Neural cell (in vitro differentiated cells): ENCODE data around the gene DCHS2. TPM values are rescaled to one million over a fixed set of nuclear protein-coding genes. Genes with fewer than 3 reads are reported as not detected.

ENCODE experiments used
- H2AFZ ChIP-seq: fragments of 200-600, 300-800 bp; sonication (generic), shearing (Covaris generic); 2 replicates; pipeline ENCODE4 v1.6.0; 2014; ENCODE audit warnings: low read depth, mild to moderate bottlenecking, antibody characterized with exemption, low read length, moderate library complexity
- H3F3A ChIP-seq: fragments of 200-600 bp; shearing (Covaris generic); 2 replicates; pipeline ENCODE4 v1.6.1; 2016; ENCODE audit warnings: mild to moderate bottlenecking, moderate library complexity, mixed read lengths, antibody characterized with exemption, low read length; ENCODE audit not compliant: insufficient read depth, poor library complexity, severe bottlenecking
- H3K27ac ChIP-seq: fragments of 200-600, 300-800 bp; sonication (generic), shearing (Covaris generic); 2 replicates; pipeline ENCODE4 v1.5.1; 2014; ENCODE audit warnings: mild to moderate bottlenecking, low read length, moderate library complexity
- H3K27me3 ChIP-seq: fragments of 300-800, 200-600 bp; sonication (generic), shearing (Covaris generic); 2 replicates; pipeline ENCODE4 v1.6.0; 2014; ENCODE audit warnings: mild to moderate bottlenecking, low read depth, low read length, moderate library complexity; ENCODE audit not compliant: insufficient read depth
- H3K36me3 ChIP-seq: fragments of 300-800, 200-600 bp; sonication (generic), shearing (Covaris generic); 2 replicates; pipeline ENCODE4 v1.5.1; 2014; ENCODE audit warnings: mild to moderate bottlenecking, antibody characterized with exemption, low read length, moderate library complexity; ENCODE audit not compliant: insufficient read depth
- H3K4me2 ChIP-seq: fragments of 300-800, 200-600 bp; sonication (generic), shearing (Covaris generic); 2 replicates; pipeline ENCODE4 v1.6.0; 2014; ENCODE audit warnings: mild to moderate bottlenecking, low read length
- H3K4me3 ChIP-seq: fragments of 300-800, 200-600 bp; sonication (generic), shearing (Covaris generic); 2 replicates; pipeline ENCODE4 v1.5.1; 2014; ENCODE audit warnings: mild to moderate bottlenecking, low read length, moderate library complexity
- H3K79me2 ChIP-seq: fragments of 200-600 bp; shearing (Covaris generic); replicated peaks from 2 replicates; pipeline ENCODE4 v1.6.0; 2014; ENCODE audit warnings: mild to moderate bottlenecking, low read length, moderate library complexity; ENCODE audit not compliant: insufficient read depth
- H3K9ac ChIP-seq: fragments of 300-800, 200-600 bp; sonication (generic), shearing (Covaris generic); 2 replicates; pipeline ENCODE4 v1.6.1; 2016; ENCODE audit warnings: mild to moderate bottlenecking, low read length, mixed read lengths
- H3K9me2 ChIP-seq: fragments of 200-600 bp; shearing (Covaris generic); 2 replicates; pipeline ENCODE4 v1.6.1; 2016; ENCODE audit warnings: mild to moderate bottlenecking, low read length, mixed read lengths; ENCODE audit not compliant: insufficient read depth
- H3K9me3 ChIP-seq: fragments of 200-600, 300-800 bp; sonication (generic), shearing (Covaris generic); 2 replicates; pipeline ENCODE4 v1.6.1; 2016; ENCODE audit warnings: mild to moderate bottlenecking, mixed run types, low read length, moderate library complexity, mixed read lengths
- H4K20me1 ChIP-seq: fragments of 200-600 bp; shearing (Covaris generic); 2 replicates; pipeline ENCODE4 v1.6.1; 2016; ENCODE audit warnings: mild to moderate bottlenecking, mixed run types; ENCODE audit not compliant: insufficient read depth
- CTCF ChIP-seq: fragments of 450-650 bp; IDR thresholded peaks from 2 replicates; pipeline ENCODE4 v1.5.1; 2014; ENCODE audit warnings: antibody characterized with exemption, mild to moderate bottlenecking, moderate library complexity; ENCODE audit not compliant: poor library complexity, severe bottlenecking
- EP300 ChIP-seq: fragments of 450-650 bp; conservative IDR thresholded peaks from 2 replicates; pipeline ENCODE4 v1.6.1; 2014; ENCODE audit warnings: antibody characterized with exemption, mild to moderate bottlenecking, moderate library complexity; ENCODE audit not compliant: poor library complexity, severe bottlenecking
- EZH2 ChIP-seq: fragments of 200-600, 300-800 bp; shearing (Covaris generic), sonication (generic); IDR thresholded peaks from 2 replicates; pipeline ENCODE4 v1.6.1; 2014; ENCODE audit warnings: antibody characterized with exemption, low read length, borderline replicate concordance, mild to moderate bottlenecking; ENCODE audit not compliant: insufficient read depth, poor library complexity, severe bottlenecking
- MXI1 ChIP-seq: fragments of 450-650 bp; conservative IDR thresholded peaks from 2 replicates; pipeline ENCODE4 v1.6.1; 2014; ENCODE audit warnings: antibody characterized with exemption, mild to moderate bottlenecking; ENCODE audit not compliant: poor library complexity, severe bottlenecking
- POLR2AphosphoS5 ChIP-seq: IDR thresholded peaks from 2 replicates; pipeline ENCODE4 v1.6.1; 2012
- RAD21 ChIP-seq: fragments of 450-650 bp; conservative IDR thresholded peaks from 2 replicates; pipeline ENCODE4 v1.6.1; 2014; ENCODE audit warnings: antibody characterized with exemption, mild to moderate bottlenecking, moderate library complexity
- REST ChIP-seq: IDR thresholded peaks from 2 replicates; pipeline ENCODE4 v1.6.1; 2012; ENCODE audit warnings: borderline replicate concordance
- SMC3 ChIP-seq: fragments of 450-650 bp; conservative IDR thresholded peaks from 2 replicates; pipeline ENCODE4 v1.6.1; 2014; ENCODE audit warnings: antibody characterized with exemption, mild to moderate bottlenecking, moderate library complexity; ENCODE audit not compliant: poor library complexity
- TAF1 ChIP-seq: IDR thresholded peaks from 2 replicates; pipeline ENCODE4 v1.6.1; 2012; ENCODE audit warnings: low read depth
- polyA plus RNA-seq: library from polyadenylated mRNA; depleted of rRNA; stranded (reverse); fragments of >200 nt; gene quantifications from 2 replicates; pipeline ENCODE4 v1.2.3, GENCODE V29; 2014

The DCHS2 gene
- polyA plus RNA-seq, 1 donor from 2014 or later: 1.6 TPM

- Histone ChIP-seq H3K9me2 (no peaks in the 10 kb centered on the region), H3K79me2 (no peaks in the 10 kb centered on the region), H3K4me3 (no peak overlapping the region), H3K27me3 (no peaks in the 10 kb centered on the region), H3K9ac (no peak overlapping the region), H2AFZ (no peak overlapping the region), H4K20me1 (no peaks in the 10 kb centered on the region), H3F3A (no peaks in the 10 kb centered on the region), H3K36me3 (no peaks in the 10 kb centered on the region), H3K27ac (no peak overlapping the region), H3K9me3 (no peaks in the 10 kb centered on the region), H3K4me2 (no peak overlapping the region)
- no peak for TF ChIP-seq POLR2AphosphoS5
- TF ChIP-seq RAD21: no peak
- TF ChIP-seq CTCF: no peak
- no peak for TF ChIP-seq TAF1
These were observed 23.7 kb downstream of the DCHS2 start for GRCh38 chr4:154467886-154468285.

GRCh38 chr4:154466336-154466735, 25.3 kb downstream of the DCHS2 start:
- Histone ChIP-seq H3K36me3 (no peaks in the 10 kb centered on the region), H3K27me3 (no peaks in the 10 kb centered on the region), H3K79me2 (no peaks in the 10 kb centered on the region), H4K20me1 (no peaks in the 10 kb centered on the region), H3K9ac (no peak overlapping the region), H3K9me3 (no peaks in the 10 kb centered on the region), H3K27ac (no peak overlapping the region), H3K4me2 (no peak overlapping the region), H2AFZ (no peak overlapping the region), H3F3A (no peaks in the 10 kb centered on the region), H3K4me3 (no peak overlapping the region), H3K9me2 (no peaks in the 10 kb centered on the region)
- TF ChIP-seq POLR2AphosphoS5 (no peak), MXI1 (no peak), EP300 (no peak), REST (no peak), CTCF (no peak), TAF1 (no peak), RAD21 (no peak), SMC3 (no peak), EZH2 (no peak)
